SIG-M5 (cell line): Measurements from ENCODE around the gene LILRA5.
"Not testable (repeated sequence)": the region's sequence is repeated elsewhere in the genome, so short reads cannot be mapped to it uniquely, and the experiment has no call there.

ENCODE experiments used
- DNase-seq: peaks from one replicate; lab custom pipeline; 2025; lab: John Stamatoyannopoulos, UW

The LILRA5 gene

GRCh38 chr19:54333586-54334298, 20.8 kb upstream of the LILRA5 start:
- DNase-seq = no peak

DNA sequence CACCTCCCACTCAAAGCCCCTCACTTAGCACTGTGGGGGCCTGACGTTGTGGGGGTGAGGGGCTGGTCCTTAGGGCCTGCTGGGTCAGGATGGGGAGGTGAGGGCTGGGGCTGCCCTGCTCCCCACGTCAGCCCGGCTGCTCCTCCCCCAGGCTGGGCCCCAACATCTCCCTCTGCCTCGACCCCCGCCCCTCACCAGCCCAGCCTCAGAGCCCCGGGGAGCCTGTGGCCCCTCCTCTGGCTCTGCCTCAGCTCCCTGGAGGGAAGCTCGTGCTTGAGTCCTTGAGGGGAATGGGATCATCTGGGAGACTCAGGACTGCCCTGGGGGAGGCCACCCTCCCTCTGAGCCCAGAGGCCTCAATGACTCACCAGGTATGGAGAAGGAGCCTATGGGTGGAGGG, 19.2 kb upstream of the LILRA5 start:
- DNase-seq = no peak

DNA sequence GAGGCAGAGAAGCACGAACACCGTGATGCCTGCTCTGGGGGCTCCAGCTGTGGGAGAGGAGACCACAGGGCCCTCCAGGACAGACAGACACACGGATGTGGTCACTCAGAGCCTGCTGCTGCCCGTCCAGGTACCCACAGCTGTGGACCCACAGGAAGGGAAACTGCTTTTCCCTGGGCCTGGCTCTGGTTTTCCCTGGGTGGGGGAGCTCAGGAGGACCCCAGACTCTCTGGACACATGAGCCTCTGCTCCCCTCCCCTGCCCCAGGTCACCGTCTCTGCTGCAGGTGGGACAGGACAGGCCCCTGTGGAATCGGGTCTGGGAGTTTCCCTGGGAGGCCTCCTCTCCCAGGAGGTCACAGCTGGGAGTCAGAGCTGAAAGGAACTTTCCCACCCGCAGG, 18.7 kb upstream of the LILRA5 start:
- no peak for DNase-seq

DNA sequence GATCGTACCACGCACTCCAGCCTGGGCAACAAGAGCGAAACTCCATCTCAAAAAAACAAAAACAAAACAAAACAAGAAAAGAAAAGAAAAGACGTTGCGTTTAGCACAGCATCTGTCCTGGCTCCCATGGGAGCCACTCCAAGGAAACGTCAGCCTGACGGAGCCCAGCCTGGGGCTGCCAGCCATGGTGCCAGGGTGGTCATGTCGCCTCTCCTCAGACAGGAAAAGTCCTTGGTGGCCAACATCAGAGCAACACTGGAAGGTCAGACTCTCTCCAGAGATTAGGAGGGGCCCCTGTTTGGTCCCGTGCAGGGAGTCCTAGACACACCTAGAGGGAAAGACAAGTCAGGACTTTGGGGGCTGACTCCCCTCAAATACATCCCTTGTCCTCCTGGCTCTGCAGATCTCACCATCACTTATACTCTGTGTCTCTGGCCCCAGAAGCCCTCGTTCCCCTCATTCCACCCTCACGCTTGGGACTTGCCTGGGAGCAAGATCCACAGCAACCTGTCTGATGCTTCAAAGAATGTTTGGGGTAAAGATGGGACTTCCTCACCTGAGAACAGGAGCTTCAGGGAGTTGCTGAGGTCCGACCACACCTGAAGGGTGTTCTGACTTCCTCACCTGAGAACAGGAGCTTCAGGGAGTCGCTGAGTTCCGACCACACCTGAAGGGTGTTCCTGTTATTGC, 16.7 kb upstream of the LILRA5 start:
- DNase-seq = no peak

DNA sequence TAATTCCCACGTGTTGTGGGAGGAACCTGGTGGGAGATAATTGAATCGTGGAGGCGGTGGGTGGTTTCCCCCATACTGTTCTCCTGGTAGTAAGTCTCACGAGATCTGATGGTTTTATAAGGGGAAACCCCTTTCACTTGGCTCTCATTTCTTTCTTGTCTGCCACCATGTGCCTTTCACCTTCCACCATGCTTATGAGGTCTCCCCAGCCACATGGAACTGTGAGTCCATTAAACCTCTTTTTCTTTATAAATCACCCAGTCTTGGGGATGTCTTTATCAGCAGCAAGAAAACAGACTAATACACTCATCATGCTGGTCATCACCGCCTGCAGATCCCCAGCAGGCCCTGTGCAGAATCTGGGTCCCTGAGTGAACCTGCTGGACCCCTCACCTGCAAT, 15.8 kb upstream of the LILRA5 start:
- DNase-seq = not testable (repeated sequence)

- no peak for DNase-seq
Observed at GRCh38 chr19:54325631-54326030, 12.7 kb upstream of the LILRA5 start.

DNA sequence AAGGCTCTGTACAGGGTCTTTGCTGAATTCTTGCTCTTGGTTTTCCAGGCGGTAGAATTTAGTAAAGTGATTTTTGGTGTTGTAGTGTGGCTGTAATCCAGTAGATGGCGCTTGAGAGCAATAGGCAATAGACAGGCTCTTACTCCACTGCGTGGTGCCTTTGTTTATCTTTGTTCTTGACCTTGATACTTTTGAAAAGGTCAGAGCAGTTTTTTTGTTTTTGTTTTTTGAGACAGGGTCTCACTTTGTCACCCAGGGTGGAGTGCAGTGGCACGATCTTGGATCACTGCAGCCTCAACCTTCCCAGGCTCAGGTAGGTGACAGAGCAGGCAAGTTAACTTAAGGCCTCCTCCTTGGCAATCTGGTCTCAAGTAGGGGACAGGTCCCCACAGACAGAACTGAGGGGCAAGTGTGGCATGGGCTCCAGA, 12.2 kb upstream of the LILRA5 start:
- DNase-seq = no peak

DNA sequence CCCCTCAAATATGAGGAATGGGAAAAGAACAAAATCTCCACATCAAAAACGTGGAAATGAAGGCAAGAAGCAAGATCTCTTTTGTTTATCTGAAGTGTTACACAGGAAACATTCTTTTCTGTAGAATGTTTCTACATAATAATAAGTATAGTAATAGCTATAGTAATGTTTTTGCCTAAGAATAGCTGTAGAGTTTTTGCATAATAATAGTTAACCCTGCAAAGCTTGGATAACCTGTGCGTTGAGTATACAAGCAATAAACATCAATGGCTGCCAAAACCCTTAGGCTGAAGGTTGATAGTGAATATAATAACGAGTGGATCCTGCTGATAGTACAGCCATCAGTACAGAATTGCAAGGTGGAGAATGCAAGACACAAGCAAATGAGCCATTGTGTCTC, 11.1 kb upstream of the LILRA5 start:
- no peak for DNase-seq

GRCh38 chr19:54322934-54323333, 10.0 kb upstream of the LILRA5 start:
- DNase-seq = not testable (repeated sequence)

GRCh38 chr19:54322295-54322694, 9.3 kb upstream of the LILRA5 start:
- not testable (repeated sequence) for DNase-seq

DNA sequence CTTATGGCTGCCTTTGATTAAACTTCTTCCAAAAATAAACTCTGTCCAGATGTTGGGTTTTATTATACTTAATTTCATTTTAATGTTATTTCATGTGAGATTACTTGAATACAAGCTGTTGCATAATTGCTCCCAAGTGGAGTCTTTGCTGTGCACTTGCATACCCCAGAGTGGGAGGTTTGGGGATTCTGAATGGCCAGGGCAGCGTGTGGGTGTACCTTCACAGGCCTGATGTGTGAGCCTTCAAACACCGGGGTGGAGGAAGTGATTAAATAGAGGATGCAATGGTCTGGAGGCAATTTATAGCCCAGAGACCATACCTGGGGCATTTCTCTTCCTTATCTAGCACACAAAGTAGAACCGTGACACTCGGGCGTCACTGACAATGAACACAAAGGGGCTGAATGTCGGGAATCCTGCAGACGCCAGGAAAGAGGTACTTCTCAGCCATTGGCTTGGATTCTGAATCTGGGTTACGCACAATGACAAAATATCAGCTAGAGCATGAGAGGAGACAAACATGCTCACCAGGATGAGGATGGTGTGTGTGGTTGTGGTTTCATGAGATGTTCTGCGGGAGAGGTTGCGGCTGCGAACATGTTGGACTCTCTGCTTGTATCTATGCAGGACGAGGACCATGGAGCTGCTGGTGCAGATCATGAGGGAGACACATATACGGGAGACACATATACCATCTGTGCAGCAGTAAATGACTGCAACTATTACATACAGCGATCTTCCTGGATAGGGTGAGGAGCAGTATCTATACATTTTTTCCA, 7.1 kb upstream of the LILRA5 start:
- no peak for DNase-seq

DNA sequence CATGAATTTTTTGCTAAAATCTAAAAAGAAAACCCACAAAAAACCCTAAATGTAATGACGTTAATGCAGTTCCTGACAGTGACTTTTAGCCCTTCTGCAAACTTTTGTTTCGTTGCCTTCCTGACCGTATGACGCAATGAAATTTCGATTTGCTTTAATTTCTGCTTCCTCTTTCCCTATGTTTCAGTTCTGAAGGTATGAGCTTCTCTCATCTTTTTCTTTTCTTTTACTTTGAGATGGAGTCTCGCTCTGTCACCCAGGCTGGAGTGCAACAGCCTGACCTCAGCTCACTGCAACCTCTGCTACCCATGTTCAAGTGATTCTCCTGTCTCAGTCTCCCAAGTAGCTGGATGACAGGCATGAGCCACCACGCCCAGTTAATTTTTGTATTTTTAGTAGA, 6.1 kb upstream of the LILRA5 start:
- peak; percentile 13 for DNase-seq

- DNase-seq = no peak
Observed at GRCh38 chr19:54317965-54318240, 4.9 kb upstream of the LILRA5 start.

GRCh38 chr19:54317108-54317964, 4.4 kb upstream of the LILRA5 start:
- DNase-seq = no peak

DNA sequence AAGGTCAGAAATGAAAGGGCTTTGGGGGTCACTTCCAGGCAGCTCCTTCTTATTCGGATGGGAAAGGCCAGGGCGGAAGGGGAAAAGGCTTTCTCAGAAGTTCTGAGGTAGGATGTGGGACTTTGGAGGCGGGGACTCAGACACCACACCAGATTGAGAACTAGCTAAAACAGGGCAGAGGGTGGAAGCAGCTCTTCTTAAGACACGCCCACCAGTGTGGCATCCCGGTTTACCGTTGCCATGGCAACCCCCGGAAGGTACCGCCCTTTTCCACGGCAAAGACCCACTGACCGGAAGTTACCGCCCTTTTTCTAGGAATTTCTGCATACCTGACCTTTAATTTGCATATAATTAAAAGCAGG, 3.8 kb upstream of the LILRA5 start:
- no peak for DNase-seq

DNA sequence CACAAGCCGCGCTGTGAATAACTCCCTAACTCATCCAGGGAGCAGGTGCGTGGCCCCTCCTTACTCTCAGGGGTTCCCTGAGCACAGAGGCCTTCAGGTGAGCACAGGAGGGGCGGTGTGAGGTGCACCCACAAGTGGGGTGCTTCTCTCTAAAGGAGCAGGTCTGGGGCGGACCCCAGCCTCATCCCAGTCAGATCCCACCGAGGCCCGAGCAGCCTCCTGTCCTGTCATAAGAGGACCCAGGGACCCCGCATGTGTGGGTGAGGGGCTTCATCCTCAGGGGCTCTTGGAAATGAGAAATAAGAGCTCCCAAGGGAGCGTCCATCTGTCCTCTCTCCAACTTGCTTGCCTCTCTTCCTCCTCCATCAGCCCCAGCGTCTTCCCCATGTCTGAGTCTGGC, 3.0 kb upstream of the LILRA5 start:
- DNase-seq = no peak

- no peak for DNase-seq
Observed at GRCh38 chr19:54312011-54312410, 955 bp downstream of the LILRA5 start.

GRCh38 chr19:54311486-54311885, 1.5 kb downstream of the LILRA5 start:
- DNase-seq = no peak

DNA sequence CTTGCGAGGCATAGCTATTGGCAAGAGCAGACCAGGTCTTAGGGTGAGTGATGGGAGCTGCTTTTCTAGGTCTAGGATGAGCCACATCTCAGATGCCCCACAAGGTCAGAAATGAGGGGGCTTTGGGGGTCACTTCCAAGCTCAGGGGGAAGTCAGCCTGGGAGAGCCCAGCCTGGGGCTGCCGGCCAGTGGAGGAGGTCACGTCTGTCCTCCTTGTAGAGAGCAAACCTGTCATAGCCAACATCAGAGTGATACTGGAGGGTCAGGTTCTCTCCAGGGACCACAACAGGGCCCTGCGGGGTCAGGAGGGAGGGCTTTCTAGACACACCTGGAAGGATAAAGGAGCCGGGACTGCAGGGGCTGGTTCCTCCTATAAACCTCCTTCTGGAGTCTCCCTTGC, 2.4 kb downstream of the LILRA5 start:
- DNase-seq = no peak

GRCh38 chr19:54309811-54310210, 3.2 kb downstream of the LILRA5 start:
- DNase-seq = no peak

DNA sequence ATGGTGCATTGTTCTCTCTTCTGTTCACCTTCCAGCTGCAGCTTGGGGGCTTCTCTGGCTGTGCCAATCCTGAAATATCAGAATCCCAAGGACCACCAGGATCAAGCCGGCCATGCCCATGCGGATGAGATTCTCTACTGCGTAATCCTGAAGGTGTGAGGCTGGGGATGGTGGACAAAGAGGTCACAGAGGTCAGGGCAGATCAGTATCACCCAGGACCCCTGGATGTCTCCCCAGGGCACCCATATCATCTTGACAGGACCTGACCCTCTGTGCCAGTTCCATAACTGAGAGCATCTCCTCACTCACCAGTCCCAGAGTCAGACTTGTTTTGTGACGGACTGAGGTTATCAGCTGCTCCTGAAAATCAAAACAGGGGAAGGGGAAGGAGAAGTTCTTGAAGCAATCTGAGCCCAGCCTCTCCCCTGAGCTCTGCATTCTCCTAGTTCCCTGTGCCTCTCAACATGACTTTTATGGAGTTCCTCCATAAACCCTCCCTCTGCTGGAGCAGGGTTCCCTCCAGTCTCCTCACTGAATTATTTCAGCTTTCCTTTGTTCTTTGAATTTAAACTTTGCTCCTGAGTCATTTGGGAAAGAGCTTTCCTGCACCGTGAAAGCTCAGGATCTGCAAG, 5.5 kb downstream of the LILRA5 start:
- no peak for DNase-seq

DNA sequence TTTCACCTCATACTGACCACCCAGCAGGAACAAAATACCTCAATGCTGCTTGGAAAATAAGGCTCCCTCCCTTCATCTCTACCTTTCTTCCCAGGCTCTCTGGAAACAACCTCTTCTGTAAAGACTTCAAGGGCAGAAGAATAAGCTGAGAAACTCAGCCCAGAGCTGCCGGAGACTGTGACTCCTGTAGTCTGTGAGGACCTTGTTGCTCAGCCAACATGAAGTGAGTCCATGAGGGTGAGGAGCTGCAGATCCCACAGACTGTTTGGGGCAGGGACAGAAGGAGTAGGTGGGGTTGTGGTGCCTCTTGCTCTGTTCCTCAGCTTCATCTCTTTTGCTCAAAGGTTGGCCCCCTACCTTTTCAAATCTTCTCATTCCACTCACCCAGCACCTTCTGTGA, 7.8 kb downstream of the LILRA5 start:
- DNase-seq = no peak
